ENCODE results near the gene RAPGEF5.

The RAPGEF5 gene

DNA sequence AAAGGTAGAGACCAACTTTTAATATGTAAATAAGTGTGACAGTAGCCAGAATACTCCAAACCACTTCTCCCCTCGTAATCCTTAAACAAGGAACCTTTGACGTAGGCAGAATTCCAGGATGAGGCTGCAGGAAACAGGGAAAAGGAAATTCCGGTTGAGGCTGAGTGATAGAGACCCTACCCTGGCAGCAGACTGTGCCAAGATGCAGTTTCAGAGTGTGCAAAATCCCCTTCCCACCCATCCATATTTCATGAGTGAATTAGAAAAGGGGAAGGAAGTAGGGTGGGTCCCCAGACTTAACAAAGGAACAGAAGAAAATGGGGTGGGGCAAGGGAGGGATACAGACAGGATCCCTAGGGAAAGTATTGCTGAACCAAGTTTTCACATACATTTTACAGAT, 143.0 kb downstream of the RAPGEF5 start:
- no peak for FAIRE-seq

DNA sequence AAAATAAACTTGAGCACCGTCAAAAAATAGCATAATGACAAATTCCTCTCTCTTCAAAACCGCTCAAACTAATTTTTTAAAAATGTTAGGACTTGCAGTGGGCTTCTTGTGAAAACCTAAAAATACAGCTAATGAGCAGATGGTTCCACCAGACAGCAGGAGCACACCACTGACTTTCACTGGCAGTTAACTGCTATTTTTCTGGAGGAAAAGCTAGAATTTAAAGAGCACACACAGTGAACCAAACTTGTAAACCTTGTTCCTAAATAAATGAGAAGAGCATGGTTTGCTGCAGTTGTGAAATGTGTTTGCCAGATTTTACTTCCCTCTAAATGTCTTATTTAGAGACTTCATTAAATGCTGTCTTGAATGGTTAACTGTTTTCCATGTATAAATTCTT, 143.9 kb downstream of the RAPGEF5 start:
- TF ChIP-seq, protein P1, sequence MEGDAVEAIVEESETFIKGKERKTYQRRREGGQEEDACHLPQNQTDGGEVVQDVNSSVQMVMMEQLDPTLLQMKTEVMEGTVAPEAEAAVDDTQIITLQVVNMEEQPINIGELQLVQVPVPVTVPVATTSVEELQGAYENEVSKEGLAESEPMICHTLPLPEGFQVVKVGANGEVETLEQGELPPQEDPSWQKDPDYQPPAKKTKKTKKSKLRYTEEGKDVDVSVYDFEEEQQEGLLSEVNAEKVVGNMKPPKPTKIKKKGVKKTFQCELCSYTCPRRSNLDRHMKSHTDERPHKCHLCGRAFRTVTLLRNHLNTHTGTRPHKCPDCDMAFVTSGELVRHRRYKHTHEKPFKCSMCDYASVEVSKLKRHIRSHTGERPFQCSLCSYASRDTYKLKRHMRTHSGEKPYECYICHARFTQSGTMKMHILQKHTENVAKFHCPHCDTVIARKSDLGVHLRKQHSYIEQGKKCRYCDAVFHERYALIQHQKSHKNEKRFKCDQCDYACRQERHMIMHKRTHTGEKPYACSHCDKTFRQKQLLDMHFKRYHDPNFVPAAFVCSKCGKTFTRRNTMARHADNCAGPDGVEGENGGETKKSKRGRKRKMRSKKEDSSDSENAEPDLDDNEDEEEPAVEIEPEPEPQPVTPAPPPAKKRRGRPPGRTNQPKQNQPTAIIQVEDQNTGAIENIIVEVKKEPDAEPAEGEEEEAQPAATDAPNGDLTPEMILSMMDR (IDR thresholded peaks at IDR 0.05; ENCODE audit: insufficient read depth, missing control alignments) = no peak
- no peak for FAIRE-seq
- no peak for DNase-seq (ENCODE audit: insufficient read length, low spot score)

More for the DNA sequence above, 143.0 kb downstream of the RAPGEF5 start:
- DNase-seq (ENCODE audit: insufficient read length, low spot score) = no peak
- TF ChIP-seq, protein P1 (IDR thresholded peaks at IDR 0.05; ENCODE audit: insufficient read depth, missing control alignments) = no peak

DNA sequence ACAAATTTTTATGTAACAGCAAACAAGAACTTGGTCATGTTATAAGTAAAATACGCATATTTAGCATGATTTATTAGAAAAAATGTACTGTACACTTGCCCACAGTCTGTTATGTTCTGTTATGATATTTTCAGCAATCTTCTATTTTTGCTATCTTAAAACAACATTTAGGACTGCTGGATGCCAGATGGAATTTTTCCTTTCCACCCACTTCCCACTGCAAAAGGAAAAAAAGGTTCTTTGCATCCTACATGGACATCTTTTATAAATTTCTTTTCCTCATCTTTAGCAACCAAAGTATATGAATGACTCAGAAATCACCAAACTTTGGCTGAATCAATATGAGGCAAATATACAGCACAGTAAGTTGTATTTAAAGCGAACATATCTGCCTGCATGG, 146.0 kb downstream of the RAPGEF5 start:
- no peak for FAIRE-seq
- TF ChIP-seq, protein P1 (IDR thresholded peaks at IDR 0.05; ENCODE audit: insufficient read depth, missing control alignments) = no peak
- DNase-seq (ENCODE audit: insufficient read length, low spot score) = no peak

DNA sequence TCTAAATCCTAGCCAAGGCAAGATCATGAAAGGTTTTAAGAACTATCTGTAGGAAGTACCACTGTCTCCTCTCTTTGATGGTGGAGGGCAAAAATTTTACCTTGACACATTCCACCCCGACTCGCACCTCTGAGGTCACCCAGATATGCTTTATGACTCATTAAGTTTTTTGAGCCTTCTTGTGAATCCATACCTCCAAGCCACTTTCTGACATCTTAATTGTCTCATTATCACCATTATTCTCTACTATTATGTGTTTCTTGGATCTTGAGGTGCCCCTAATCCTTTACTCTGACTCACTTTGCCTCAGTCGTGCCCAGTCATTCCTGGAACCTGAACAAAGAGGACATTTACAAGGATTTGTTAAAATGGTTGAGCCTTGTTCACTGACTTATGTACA, 146.6 kb downstream of the RAPGEF5 start:
- no peak for DNase-seq (ENCODE audit: insufficient read length, low spot score)
- FAIRE-seq = no peak
- TF ChIP-seq, protein P1 (IDR thresholded peaks at IDR 0.05; ENCODE audit: insufficient read depth, missing control alignments) = no peak

DNA sequence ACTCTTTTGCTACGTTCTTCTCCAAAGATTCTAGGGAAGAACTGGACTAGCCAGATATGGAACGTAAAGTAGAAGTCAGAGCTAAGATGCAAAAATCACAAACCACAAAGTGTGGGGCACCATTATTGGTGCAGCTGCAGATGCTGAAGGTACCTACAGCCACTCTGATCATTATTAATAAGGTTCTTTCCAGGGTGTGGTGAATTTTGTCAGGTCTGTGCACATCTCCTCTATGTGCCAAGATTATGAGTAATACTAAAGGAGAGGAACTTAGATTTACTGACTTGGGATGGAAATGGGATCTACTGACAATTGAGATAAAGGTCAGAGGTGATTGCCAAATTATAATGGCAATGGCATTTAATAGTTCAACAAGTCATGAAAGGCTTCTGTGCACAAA, 148.2 kb downstream of the RAPGEF5 start:
- FAIRE-seq (no peak), DNase-seq (ENCODE audit: insufficient read length, low spot score) (no peak)
- TF ChIP-seq, protein P1 (IDR thresholded peaks at IDR 0.05; ENCODE audit: insufficient read depth, missing control alignments) = no peak

DNA sequence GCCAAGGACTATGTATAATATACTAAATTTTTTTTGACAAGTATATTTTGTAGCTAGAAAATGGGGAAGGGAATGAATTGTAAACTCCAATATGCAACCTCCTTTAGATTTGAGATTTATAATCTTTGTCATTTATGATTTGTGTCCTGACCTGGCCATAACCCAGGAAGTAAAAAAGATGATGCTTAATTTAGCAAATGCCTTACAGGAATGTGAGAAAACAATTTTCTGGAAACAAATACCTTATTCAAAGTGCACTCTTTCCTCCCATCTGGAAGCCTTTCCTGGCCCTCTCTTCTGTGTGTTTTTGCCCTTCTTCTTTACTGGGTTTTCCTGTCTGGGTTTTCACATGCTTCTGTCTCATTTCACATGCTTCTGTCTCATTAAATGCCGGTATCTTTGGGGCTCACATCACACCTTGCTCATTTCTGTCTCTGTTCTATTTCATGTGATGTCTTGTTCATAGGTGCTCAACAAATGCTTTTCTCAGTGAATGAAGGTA, 149.2 kb downstream of the RAPGEF5 start:
- no peak for DNase-seq (ENCODE audit: insufficient read length, low spot score)
- TF ChIP-seq, protein P1 (IDR thresholded peaks at IDR 0.05; ENCODE audit: insufficient read depth, missing control alignments) = no peak
- FAIRE-seq = no peak

DNA sequence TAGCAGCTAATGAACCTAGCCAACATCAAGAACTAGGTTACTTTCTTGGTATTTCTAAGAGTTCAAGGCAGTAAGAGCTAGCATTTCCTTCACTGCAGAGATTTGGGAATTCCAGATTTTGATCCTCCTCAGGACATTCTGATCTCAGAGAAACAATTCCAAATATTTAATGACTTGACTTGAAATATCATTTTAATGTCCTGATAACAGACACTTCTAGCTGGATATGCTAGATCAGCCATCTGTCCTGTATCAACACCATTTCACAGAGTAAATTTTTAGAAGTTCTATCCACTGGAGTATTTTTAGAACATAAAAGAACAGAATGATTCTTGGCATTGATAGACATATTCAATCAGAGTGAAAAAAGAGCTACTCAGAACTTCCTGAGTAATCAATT, 151.3 kb downstream of the RAPGEF5 start:
- FAIRE-seq = no peak
- DNase-seq (ENCODE audit: insufficient read length, low spot score) = no peak
- TF ChIP-seq, protein P1 (IDR thresholded peaks at IDR 0.05; ENCODE audit: insufficient read depth, missing control alignments) = no peak

Data from D721Med (cell line).